HG02763 (cell line): ENCODE data around the gene EIF5B.

Experiments
- ATAC-seq: cut with Tn5 transposase; IDR thresholded peaks from one replicate; pipeline ENCODE4 v1.9.1; 2021; ENCODE audit warnings: mild to moderate bottlenecking, moderate library complexity; ENCODE audit not compliant: unreplicated experiment

Gene EIF5B

DNA sequence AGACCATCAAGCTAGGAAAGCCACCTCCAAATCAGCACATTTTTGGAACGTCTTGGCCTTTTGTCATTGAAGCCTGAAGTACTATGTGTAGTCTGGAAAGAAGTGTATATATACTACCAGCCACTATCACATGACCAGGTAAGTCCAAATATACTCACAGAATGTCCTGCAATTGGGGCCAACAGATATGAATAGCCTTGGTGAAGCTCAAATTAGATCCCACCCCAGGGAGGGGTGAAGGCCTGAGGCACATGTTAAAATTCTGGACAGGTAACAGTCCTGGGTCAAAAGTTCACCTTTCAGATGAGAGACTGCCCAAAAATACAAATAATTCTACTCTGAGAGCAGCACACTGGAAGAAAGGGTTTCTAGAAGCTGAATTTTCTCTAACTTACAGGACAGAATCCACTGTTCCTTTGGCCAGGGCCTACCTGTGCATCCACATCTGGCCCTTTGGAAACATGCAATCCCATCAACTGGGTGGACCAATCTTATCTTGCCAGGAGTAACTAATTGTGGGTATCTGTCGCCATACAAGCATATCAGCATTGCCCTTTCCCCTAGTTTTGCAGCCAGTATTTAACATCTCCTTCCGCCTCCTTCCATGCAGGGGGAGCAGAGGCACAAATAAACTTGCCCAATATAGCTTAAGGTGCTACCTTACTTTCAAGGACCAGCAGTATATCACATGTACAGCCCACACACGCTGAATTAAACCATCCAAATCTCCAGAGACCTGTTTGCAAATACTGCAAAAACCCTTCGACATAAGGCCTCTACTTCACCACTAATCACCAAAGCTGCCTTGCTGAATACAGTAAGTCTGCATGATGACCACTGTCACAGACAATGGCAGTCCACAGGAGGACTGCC lies 67.8 kb downstream of the EIF5B start:
- no peak for ATAC-seq

DNA sequence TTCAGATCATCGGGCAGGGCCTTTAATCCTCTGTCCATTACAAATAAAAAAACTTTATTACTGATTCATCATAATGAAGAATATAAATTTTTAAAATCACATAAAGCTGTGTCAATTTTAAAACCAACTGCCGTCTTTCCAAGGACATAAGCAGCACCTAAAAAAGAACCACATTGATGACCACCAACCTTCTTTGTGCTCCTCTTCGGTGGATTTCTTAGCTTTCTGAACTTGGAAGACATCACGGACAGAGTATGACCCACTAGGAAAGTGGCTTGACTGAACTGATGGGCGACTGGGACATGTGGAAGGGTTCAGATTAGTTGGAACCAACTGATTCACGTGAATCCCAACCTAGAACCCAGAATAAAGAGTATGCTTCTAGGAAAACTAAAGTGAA lies 68.9 kb downstream of the EIF5B start:
- no peak for ATAC-seq

DNA sequence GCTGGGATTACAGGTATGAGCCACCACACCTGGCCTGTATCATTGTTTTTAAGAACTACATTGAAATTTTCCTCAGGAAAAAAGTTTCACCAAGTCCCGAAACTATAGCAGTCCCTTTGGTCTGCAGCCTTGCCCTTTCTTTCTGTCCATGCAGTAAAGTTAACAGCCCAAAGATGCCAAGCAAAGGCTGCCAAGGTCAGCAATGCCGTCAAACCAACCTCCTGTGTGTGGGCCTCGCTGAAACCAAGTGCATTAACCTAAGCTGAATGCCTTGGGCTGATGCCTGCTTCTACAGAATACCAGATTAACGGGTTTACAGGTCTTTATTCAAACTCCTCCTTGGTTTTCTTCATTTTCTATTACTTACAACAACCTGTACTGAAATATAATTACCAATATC lies 73.1 kb downstream of the EIF5B start:
- no peak for ATAC-seq

DNA sequence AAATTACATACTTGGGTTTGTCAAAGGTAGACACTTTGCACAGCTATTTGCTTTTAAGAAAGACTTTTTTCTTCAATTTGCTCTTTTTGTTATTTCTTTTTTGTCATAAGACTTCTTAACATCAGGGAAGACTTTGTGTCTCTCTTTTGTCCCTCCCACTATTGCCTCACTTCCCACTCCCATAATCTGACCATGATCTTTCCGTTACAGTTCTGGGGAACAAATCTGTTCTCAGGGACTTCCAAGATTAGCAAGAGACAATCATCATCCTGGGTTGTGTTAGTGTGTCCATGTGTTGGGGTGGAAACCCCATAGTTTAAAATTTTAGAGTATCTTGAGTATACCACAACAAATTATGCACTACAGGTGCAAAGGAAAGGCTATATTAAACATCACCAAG lies 77.4 kb downstream of the EIF5B start:
- no peak for ATAC-seq

DNA sequence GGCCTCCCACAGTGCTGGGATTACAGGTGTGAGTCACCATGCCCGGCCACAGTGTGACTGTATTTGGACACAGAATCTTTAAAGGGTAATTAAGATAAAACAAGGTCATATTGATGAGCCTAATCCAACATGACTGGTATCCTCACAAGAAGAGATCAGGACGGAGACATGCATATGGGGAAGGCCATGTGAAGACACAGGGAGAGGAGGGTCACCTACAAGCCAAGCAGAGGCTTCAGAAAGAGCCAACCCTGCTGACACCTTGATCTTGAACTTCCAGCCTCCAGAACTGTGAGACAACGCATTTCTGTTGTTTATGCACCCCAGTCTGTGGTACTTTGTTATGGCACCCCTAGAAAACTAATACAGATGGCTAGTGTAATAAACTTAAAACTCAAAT lies 80.2 kb downstream of the EIF5B start:
- ATAC-seq: no peak

DNA sequence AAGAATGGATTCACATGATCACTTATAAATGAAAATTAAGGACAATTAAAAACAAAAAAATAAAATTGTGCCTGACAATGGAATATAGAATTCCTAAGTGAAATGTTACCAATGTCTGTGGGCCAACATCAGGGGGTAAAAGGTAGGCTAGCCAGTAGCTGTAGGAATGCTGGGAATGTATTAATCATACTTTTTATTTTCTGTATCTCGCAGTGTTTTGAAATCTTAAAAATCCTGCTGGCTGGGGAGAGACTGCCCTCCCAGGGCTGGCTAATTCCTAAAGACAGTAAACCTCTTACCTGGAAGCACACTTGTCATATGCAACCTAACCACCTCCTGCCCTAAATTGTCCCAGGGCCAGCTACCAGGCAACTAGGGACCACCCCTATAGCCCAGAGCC lies 82.8 kb downstream of the EIF5B start:
- no peak for ATAC-seq

DNA sequence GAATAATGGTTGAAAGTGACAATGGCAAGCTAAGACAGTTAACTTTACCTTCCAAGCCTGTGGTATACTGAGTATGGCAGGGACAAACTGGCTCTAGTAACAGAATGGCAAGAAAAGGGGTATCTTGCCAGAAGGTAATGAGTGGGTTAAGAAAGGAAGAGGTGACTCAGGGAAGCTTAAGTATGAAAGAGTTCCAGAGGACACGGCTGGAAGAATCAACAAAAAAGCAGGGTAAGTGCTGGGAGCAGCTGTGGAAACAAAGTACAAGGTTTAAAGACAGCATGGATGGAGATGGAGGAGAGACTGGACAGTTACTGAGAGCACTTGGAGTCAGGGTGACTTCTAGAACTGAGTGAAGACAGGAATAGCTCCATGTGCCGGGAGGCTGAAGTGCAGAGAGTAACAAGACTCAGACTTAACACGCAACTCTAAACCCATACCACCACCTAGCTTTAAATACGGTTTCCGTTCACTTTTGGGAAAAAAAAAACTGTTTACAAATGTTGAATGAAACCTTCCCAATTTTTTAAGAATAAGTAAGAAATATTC lies 83.6 kb downstream of the EIF5B start:
- ATAC-seq: no peak

DNA sequence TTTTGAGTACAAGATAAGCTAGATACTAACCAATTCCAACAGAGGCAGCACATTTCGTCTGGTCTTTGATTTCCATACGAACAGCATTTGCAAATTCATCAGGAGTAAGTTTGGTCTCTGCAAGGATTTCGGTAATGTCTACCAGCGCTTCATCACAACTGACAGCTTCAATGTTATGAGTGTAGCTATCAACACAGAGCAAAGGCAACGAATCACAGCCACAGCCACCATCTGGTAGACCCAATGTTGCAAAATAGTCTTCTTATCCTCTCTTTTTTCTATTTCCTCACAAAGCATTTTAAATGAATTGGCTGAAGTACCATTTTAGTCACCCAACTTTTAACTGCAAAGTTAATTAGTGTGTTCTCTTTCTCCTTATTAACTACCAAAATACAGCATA lies 84.3 kb downstream of the EIF5B start:
- no peak for ATAC-seq

DNA sequence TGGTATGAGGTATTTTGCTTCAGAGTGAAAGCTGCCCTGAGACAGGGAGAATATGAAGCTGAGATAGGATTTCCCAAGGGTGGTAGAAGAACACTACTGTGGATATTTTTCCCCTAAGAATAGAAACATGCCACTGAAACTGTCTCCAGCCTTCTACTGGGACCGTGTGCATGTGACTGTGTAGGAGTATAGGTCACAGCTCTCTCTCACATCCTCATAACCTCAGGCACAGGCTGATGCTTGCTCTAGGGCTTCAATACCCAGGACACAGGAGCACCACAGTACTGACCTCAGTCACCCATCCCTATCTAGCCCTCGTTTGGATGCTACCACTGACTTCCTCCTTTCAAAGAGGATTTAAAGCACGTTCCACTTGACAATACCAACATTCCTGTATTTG lies 85.4 kb downstream of the EIF5B start:
- no peak for ATAC-seq

DNA sequence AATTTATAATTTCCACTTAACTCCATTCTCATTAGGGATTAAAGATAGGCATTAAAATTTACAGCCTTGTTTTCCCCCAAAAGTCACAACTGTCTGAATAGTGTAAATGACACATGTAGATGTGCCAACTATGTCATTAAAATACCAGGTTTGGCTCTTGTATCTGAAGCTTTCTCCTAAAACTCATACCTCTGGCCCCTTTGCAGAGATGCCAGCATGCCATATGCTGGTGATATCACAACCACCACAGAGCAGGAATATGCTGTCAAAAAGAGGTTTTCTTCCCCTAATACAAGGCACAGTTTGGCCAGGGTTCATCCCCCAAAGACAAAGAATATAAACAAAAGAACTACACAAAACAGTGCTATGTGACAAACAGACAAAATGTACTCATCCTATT lies 87.2 kb downstream of the EIF5B start:
- ATAC-seq: no peak

DNA sequence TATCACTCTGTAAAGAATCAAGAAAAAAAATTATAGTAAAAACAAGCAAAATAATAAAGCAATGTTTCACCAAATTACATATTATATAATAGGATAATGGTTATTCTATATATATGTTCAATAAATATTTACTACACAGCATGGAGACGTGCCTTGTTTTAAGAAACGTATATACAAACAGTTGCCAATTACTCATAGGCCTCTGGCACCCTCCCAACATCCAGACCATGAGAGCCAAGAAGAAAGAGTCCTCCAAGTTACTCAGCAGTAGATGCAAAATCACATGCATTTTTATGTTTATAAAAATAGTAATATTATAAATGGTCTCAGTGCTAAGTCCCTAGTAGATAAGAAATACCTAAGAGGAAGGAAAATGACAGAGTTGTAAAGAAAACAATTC lies 87.8 kb downstream of the EIF5B start:
- ATAC-seq: no peak

DNA sequence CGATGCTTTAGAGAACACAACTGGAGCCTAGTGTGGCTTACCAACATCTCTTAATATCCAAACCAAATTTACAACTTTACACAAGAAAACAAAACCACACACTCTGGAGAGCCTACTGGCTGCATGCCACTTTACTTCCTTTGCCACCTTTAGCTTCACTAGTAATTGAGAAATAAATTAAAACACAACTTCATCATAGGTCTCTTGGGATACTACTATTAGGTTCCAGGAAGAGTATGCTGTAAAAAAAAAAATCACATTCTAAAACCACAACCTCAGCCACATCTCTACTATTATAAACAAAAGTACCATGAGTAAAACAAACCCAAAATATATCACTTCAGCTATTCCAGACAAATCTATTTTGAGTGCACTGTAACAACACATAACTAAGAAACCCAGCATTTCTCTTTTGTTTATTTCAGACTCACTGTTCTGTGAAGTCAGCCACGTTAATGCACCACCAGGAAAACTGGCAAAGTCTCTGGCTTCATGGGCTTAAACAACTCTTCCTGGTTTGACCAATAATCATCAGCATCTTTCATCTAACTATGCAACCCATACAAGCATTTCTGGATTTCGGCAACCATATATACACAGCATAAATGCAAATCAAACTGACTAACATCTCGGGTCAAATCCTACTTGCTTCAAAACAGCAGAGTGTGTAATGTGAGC lies 93.6 kb downstream of the EIF5B start:
- ATAC-seq: no peak

DNA sequence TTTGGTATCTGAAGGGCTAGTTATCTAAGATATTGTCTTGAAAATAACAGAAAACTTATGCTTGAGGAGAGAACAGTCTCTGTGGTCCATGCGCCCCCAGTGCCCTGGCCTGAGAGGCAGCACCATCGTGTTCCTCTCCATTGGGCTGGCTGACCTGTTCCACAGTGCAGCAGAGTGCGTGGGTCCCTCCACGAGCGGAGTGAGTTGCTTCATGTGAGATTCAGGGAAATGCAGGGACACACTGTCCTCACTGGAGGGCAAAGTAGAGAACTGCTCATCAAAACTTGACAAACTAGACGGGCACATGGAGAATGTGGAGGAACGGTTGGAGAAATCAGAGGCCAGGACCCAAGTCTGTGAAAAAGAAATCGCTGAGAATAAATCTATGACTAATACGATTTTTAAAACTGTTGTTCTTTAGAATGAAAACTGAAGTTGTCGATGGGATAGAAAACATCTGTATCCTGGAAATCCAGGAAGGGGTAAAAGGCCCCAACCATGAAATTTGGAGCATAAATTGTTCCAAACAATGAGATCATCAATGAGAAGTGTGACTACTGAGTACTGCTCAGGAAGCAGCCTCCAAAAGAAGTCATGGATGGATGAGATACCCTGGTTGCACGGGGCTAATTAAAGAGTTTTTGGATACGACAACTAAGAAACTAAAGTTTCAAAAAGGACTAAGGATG lies 94.5 kb downstream of the EIF5B start:
- no peak for ATAC-seq

DNA sequence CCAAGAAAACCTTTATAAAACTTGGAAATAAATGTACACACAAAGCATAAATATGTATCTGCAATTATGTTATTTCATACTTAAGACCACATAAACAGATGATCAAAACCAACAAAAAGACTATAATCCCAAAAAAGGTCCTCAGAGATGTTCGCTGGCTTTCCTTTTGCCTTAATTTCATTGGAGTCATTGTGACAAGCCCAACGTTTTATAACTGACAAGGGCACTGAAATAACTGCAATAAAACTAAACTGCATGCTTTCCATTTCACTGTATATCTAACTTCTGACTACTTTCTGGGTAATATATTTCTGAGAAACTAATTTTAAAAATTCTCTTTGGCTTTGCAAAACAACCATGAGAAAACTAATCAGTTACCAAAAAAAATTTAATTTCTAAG lies 96.2 kb downstream of the EIF5B start:
- ATAC-seq: no peak

DNA sequence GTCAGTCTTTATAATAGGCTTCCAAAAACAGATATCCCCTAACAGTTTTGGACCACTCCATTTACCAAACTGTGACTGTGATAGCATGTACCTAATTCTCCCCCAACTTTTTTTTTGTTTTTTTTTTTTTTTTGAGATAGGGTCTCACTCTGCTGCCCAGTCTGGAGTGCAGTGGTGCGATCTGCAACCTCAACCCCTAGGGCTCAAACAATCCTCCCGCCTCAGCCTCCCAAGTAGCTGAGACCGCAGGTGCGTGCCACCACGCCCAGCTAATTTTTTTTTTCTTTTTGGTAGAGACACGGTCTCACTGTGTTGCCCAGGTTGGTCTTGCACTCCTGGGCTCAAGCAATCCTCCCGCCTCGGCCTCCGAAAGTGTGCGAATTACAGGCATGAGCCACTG lies 99.7 kb downstream of the EIF5B start:
- no peak for ATAC-seq

DNA sequence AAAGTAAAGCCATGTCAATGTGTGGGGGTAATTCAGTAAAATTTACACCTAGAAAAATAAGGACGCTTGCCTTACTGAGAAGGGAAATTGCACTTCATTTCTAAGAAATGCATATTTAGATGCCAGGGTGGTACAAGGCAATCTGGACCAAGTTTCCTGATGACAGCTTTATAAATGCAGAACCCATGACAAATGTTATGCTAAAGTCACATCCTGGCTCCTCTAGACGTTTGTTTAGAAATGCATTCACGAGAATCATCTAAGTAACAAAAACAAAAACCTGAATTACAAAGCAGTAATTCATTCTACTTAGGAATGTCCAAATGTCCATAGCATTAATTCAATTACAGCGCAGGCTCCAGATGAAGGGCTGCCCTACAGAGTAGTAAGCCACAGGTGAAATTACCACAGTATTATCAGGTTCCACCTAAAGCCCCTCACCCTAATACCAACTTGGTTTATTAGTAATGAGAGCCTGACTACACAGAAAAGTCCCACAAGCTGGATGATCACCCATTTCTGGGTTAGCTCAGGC lies 102.8 kb downstream of the EIF5B start:
- no peak for ATAC-seq

DNA sequence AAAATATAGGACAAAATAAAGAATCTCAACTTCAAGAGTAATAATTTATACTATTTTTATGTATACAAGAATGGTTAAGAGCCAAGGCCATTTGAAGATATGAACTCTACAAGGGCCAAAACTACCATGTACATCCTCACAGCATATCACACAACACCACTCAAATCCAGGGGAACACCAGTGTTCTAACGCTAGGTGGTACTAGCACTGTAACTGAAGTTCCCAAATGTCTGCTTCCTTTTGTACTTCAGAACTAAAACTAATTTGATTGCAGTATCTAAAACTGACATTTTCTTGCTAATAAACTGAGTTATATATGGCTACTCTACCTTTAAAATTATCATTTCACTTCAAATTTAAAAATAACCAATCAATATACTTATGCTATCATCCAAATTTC lies 105.6 kb downstream of the EIF5B start:
- ATAC-seq: no peak

DNA sequence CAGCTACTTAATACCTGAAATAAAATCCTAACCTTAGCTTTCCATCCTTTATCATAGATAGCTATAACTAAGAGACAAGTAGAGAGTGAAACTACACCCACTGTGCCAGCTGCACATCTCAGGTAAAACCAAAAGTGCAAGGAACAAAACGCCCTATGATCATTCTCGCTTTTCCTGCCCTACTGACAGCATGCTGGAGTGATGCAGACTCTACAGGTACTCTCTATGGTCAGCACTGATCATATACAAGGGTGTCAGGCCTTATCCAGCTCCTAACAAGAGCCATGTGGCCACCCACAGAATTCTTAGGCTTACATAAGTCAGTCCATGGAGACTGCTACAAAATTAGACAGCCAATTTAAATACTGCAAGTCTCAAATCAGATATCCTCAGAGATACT lies 107.0 kb downstream of the EIF5B start:
- ATAC-seq: no peak

DNA sequence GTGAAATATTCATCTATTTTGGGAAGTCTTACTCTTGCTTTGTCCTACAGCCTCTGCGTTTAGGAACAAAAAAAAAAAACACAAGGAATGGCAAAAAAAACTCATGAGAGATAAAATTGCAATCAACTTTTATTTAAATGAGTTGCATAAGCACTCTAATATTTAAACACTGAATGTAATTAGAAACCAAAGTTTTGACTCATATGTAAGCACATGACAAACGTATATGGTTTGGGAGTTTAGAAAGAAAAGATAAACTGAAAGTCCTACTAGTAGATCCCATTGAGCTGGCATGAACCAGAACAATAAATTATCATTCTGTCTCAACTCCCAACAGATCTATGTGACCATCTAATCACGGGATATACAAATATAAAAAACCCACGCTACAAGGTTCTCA lies 107.9 kb downstream of the EIF5B start:
- no peak for ATAC-seq

DNA sequence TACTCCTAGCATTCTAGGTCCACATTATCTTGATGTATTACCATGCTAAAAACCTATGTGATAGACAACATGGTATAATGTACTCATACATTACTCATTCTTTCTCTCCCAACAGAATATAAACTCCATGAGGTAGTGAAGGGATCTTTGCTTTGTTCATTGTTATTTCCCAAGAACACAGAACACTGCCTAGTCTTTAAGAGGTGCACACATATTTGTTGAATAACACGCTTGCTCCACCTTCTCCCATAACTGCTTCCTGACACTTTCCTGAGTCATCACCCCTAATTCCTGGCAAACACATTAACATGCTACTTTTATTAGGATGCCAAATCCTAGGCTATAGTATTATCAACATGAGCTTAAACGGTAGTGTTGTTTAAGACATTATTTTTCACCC lies 111.4 kb downstream of the EIF5B start:
- ATAC-seq: no peak

DNA sequence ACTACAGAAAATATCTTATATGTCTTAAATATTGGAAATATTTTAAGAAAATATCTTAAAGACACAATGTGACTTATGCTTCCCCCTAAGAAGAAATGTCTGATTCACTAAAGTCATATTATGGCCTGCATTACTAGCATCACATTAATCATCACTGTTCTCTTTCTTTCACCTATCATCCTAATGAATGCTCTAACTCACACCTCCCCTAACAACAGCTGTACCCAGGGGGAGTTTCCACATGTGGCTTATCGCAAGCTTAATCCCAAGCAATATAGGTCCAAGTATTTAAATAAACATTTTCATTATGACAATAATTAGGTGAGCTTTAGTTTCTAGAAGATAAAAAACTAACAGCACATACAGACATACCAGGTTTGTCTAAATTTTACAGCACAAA lies 113.0 kb downstream of the EIF5B start:
- no peak for ATAC-seq
